PC-3 (cell line): ENCODE measurements around the gene RPS6KA6. TPM values are rescaled to one million over a fixed set of nuclear protein-coding genes. Genes with fewer than 3 reads are reported as not detected.

Experiments used
- ATAC-seq: fragments of 200-7000 bp; cut with Tn5 transposase; 2 replicates; pipeline ENCODE4 v1.9.1; 2020; ENCODE audit warnings: mild to moderate bottlenecking, moderate library complexity
- BruUV-seq: library from RNA; stranded (reverse); fragments of 400-500 nt; replicated peaks from 2 replicates; lab custom pipeline; 2021; lab: Mats Ljungman, UMichigan
- CTCF ChIA-PET: fragments of 300-600 bp; sonication (Branson Sonifier 250); formaldehyde crosslinking; loops from one replicate; lab custom pipeline; 2022; ENCODE audit warnings: antibody characterized with exemption; lab: Charles Lee
- POLR2A ChIA-PET: fragments of 300-600 bp; sonication (Branson Sonifier 250); formaldehyde crosslinking; loops from one replicate; lab custom pipeline; 2022; ENCODE audit warnings: antibody characterized with exemption; ENCODE audit not compliant: unreplicated experiment; lab: Charles Lee
- DNase-seq: peaks from one replicate; pipeline ENCODE4 v3.0.0-alpha.2; 2015
- H2AFZ ChIP-seq: fragments of 300-600 bp; sonication (generic); 2 replicates; pipeline ENCODE4 v1.6.0; 2016; ENCODE audit warnings: antibody characterized with exemption, low read length
- H3F3A ChIP-seq: fragments of 300-600 bp; sonication (generic); one replicate; pipeline ENCODE4 v1.6.0; 2017; ENCODE audit warnings: antibody characterized with exemption, low read length, control low read depth, mild to moderate bottlenecking; ENCODE audit not compliant: unreplicated experiment
- H3K27ac ChIP-seq: fragments of 300-600 bp; sonication (generic); 2 replicates; pipeline ENCODE4 v1.5.1; 2016; ENCODE audit warnings: mild to moderate bottlenecking, low read length
- H3K27me3 ChIP-seq: fragments of 300-600 bp; sonication (generic); 2 replicates; pipeline ENCODE4 v1.6.1; 2016; ENCODE audit warnings: low read length, mixed read lengths
- H3K36me3 ChIP-seq: fragments of 300-600 bp; sonication (generic); 2 replicates; pipeline ENCODE4 v1.6.1; 2016; ENCODE audit warnings: low read depth, mixed run types, low read length, mixed read lengths
- H3K4me1 ChIP-seq: fragments of 300-600 bp; sonication (generic); 2 replicates; pipeline ENCODE4 v1.5.1; 2016; ENCODE audit warnings: low read length; ENCODE audit not compliant: insufficient read depth
- H3K4me2 ChIP-seq: fragments of 300-600 bp; sonication (generic); 2 replicates; pipeline ENCODE4 v1.6.0; 2016; ENCODE audit warnings: low read length
- H3K4me3 ChIP-seq: fragments of 300-600 bp; sonication (generic); 2 replicates; pipeline ENCODE4 v1.5.1; 2016; ENCODE audit warnings: mild to moderate bottlenecking, low read length, mixed read lengths
- H3K79me2 ChIP-seq: fragments of 300-600 bp; sonication (generic); 2 replicates; pipeline ENCODE4 v1.6.1; 2017; ENCODE audit warnings: low read length, mixed read lengths
- H3K9ac ChIP-seq: fragments of 300-600 bp; sonication (generic); 2 replicates; pipeline ENCODE4 v1.6.0; 2016; ENCODE audit warnings: mild to moderate bottlenecking, low read length
- H3K9me2 ChIP-seq: fragments of 300-600 bp; sonication (generic); replicated peaks from 2 replicates; pipeline ENCODE4 v1.6.1; 2016; ENCODE audit warnings: mixed run types, low read length, mixed read lengths
- H3K9me3 ChIP-seq: fragments of 300-600 bp; sonication (generic); 2 replicates; pipeline ENCODE4 v1.6.1; 2016; ENCODE audit warnings: low read length, mixed read lengths
- H4K20me1 ChIP-seq: fragments of 300-600 bp; sonication (generic); 2 replicates; pipeline ENCODE4 v1.6.1; 2016; ENCODE audit warnings: low read length, mixed read lengths
- EZH2 ChIP-seq: fragments of 300-600 bp; sonication (generic); IDR thresholded peaks from one replicate; pipeline ENCODE4 v1.6.1; 2017; ENCODE audit warnings: antibody characterized with exemption, mild to moderate bottlenecking, low read length; ENCODE audit not compliant: unreplicated experiment
- EZH2phosphoT487 ChIP-seq: fragments of 300-600 bp; sonication (generic); IDR thresholded peaks from 2 replicates; pipeline ENCODE4 v1.6.1; 2018; ENCODE audit warnings: mild to moderate bottlenecking, antibody characterized with exemption, low read length, borderline replicate concordance
- intact Hi-C: fragments of 100-400 bp; cut with micrococcal nuclease; formaldehyde crosslinking; loops from 2 replicates; pipeline ENCODE4 v1.9.0; 2023
- total RNA-seq: library from RNA; depleted of rRNA; stranded (reverse); fragments of >200 nt; gene quantifications from 2 replicates; pipeline ENCODE4 v1.2.3, GENCODE V29; 2014
- TF ChIP-seq, protein P1 (sequence below): fragments of 300-600 bp; sonication (generic); conservative IDR thresholded peaks from 2 replicates; pipeline ENCODE4 v1.5.1; 2017; ENCODE audit warnings: antibody characterized with exemption, low read depth, mild to moderate bottlenecking, low read length

The RPS6KA6 gene
- total RNA-seq, 1 experiment from 2014 or later, result 3.6 TPM

- peaks cover 14% of the 10 kb centered on the region for H3K4me1 ChIP-seq
- H3K9me3 ChIP-seq, result no peaks in the 10 kb centered on the region
- no peaks in the 10 kb centered on the region for H3K36me3 ChIP-seq
- no peaks in the 10 kb centered on the region for H4K20me1 ChIP-seq
- H3F3A ChIP-seq, result no peaks in the 10 kb centered on the region
- no peaks in the 10 kb centered on the region for H3K9me2 ChIP-seq
- peak overlapping the region; percentile 99 for H2AFZ ChIP-seq
- BruUV-seq, result TSS peak; percentile 87
- intact Hi-C loops, result loop anchor here (1.0 to 10.0 kb wide), 5 partner anchors 90 to 415 kb away; no protein-coding TSS in a partner anchor
- CTCF ChIA-PET, result interaction anchor here (0.6 kb wide), 1 partner anchor 203 kb away, joined by 5 read pairs; no protein-coding TSS in a partner anchor
- no peak for TF ChIP-seq EZH2phosphoT487
- TF ChIP-seq, protein P1, sequence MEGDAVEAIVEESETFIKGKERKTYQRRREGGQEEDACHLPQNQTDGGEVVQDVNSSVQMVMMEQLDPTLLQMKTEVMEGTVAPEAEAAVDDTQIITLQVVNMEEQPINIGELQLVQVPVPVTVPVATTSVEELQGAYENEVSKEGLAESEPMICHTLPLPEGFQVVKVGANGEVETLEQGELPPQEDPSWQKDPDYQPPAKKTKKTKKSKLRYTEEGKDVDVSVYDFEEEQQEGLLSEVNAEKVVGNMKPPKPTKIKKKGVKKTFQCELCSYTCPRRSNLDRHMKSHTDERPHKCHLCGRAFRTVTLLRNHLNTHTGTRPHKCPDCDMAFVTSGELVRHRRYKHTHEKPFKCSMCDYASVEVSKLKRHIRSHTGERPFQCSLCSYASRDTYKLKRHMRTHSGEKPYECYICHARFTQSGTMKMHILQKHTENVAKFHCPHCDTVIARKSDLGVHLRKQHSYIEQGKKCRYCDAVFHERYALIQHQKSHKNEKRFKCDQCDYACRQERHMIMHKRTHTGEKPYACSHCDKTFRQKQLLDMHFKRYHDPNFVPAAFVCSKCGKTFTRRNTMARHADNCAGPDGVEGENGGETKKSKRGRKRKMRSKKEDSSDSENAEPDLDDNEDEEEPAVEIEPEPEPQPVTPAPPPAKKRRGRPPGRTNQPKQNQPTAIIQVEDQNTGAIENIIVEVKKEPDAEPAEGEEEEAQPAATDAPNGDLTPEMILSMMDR, result peak; percentile 59
- H3K4me2 ChIP-seq, result peak overlapping the region; percentile 92
- peak overlapping the region; percentile 66 for H3K9ac ChIP-seq
- POLR2A ChIA-PET, result no interaction called here
- H3K27ac ChIP-seq, result no peak overlapping the region
- H3K4me3 ChIP-seq, result peak overlapping the region; percentile 88
- DNase-seq (peak; percentile 48), ATAC-seq (peak; percentile 39)
- peaks cover 39% of the 10 kb centered on the region for H3K79me2 ChIP-seq
- no peaks in the 10 kb centered on the region for H3K27me3 ChIP-seq
Observed at GRCh38 chrX:84186603-84187532, 1.1 kb downstream of the RPS6KA6 start.

DNA sequence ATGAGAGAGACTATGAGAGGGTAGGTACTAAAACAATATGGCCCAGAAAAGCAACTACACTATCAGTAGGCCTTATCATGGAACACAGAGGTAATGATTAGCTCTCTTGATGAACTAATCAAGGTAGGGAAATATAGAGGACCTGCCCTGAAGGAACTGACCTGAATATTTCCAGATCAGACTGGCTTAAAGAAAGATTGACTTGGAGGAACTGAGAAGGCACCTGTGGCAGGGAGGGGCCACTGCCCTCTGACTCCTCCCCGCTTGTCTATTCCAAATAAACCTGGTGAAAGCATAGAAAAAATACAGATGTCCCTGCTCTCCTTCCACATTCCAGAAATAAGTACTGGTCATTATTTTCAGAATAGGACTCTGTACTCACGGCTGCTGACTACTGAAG lies 5.5 kb downstream of the RPS6KA6 start:
- TF ChIP-seq EZH2, result no peak
- TF ChIP-seq, protein P1, result no peak
- no peak for TF ChIP-seq EZH2phosphoT487
- H3K79me2 ChIP-seq, result peaks cover 44% of the 10 kb centered on the region
- no TSS peak for BruUV-seq
- no peaks in the 10 kb centered on the region for H4K20me1 ChIP-seq
- H3F3A ChIP-seq, result no peaks in the 10 kb centered on the region
- no peaks in the 10 kb centered on the region for H3K36me3 ChIP-seq
- H3K4me2 ChIP-seq, result no peak overlapping the region
- no peak overlapping the region for H3K4me3 ChIP-seq
- DNase-seq (no peak), ATAC-seq (no peak)
- ChIA-PET CTCF (no interaction called here), POLR2A (no interaction called here)
- no peaks in the 10 kb centered on the region for H3K9me2 ChIP-seq
- H3K9ac ChIP-seq, result no peak overlapping the region
- H3K9me3 ChIP-seq, result no peaks in the 10 kb centered on the region
- H3K4me1 ChIP-seq, result peaks cover 22% of the 10 kb centered on the region
- H3K27me3 ChIP-seq, result no peaks in the 10 kb centered on the region
- H2AFZ ChIP-seq, result no peak overlapping the region
- intact Hi-C loops, result loop anchor here (10.0 kb wide), 1 partner anchor 262 kb away; no protein-coding TSS in a partner anchor
- no peak overlapping the region for H3K27ac ChIP-seq
